OCI-LY1 (cell line): ENCODE data around the gene BRF1.

Experiments used
- CTCF ChIP-seq: fragments of 200-600 bp; sonication (generic), shearing (Covaris generic); IDR thresholded peaks from 2 replicates; pipeline ENCODE4 v1.5.1; 2017; ENCODE audit warnings: mild to moderate bottlenecking, antibody characterized with exemption, low read length, moderate library complexity, mixed read lengths
- EZH2 ChIP-seq: fragments of 200-600 bp; sonication (generic), shearing (Covaris generic); IDR thresholded peaks from 2 replicates; pipeline ENCODE4 v1.8.0; 2017; ENCODE audit warnings: borderline replicate concordance, mixed run types, mild to moderate bottlenecking, antibody characterized with exemption, low read length, moderate library complexity, mixed read lengths

DNA sequence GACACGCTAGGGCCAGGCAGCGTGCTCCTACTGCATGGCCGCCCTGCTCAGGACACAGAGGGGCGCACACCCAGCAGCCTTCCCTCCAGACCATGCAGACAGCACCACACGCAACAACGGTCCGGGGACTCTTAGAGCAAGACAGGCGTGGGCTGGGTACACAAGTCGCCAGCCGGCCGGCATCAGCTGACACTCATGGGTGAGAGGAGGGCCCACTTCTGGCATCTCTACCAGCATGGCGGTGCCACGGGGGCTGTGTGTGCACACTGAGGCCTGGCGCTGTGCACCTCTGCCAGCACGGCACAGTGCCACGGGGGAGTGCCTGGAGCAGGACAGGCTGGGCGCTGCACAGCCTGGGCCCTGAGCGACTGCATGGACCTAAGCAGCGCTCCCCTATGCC lies 59.2 kb downstream of the BRF1 start:
- TF ChIP-seq CTCF (no peak), EZH2 (no peak)
